GM12892 (cell line): ENCODE results near the gene DUT.

Experiments
- POLR2A ChIP-seq: IDR thresholded peaks from 2 replicates; pipeline ENCODE4 v1.6.1; 2011; ENCODE audit warnings: low read depth, low read length, control low read depth
- POLR2AphosphoS5 ChIP-seq: IDR thresholded peaks from 2 replicates; pipeline ENCODE4 v1.6.1; 2011; ENCODE audit warnings: low read depth, low read length, control low read depth
- TAF1 ChIP-seq: IDR thresholded peaks from 2 replicates; pipeline ENCODE4 v1.6.1; 2011; ENCODE audit warnings: low read depth, mild to moderate bottlenecking, control low read depth, low read length, borderline replicate concordance

DNA sequence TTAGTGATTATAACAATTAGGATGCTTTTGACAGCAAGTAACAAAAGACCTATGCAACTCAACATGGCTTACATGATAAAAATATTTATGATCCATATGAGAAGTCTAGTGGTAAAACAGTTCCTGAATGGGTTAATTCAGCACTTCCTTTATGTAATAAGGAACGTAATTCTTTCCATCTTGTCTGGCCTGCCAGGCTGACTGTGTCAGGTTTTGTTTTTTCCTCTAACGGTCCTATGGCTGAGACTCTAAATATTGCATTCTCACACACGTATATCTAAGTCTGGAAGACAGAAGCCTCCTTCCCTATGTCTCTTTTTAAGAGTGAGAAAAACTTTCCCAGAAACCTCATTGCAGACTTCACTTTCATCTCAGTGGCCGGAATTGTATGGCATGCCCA is 50.6 kb downstream of the DUT start:
- TF ChIP-seq POLR2A: no peak
- no peak for TF ChIP-seq TAF1
- TF ChIP-seq POLR2AphosphoS5: no peak
